ENCODE data around the gene ATP11A.

DNA sequence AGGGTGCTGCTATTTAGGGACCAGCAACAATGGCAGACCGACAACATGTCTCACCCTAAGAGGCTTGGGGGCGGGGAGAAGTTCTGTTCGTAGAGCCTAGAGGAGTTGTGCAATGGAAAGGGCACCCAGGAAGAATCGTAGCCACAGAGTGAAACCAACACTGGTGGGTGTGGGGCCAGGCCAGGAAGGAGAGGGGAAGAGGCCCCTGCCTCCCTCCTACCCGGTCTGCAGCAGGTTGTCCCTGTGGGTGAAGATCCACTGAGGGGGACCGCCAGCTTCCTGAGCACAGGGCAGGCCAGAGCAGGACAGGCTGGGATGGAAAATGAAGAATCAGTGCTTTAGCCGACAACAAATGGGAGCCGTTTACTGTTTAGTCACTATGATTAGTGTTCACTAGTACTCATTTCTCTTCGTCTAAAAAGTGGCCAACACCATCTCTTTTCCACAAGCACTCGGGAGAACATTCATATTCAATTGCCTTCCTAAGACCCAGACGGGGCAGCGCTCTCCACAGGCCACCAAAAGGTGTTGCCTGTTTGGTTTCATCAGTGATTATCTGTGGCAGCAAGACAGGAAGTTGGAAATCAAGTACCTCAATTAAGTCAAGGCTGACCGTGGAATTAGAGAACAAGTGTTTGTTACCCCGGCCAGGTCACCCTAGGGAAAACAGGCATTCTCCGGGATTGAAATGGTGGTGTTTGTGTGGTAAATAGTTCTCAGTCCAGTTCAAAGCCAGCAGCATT lies 1.1 kb upstream of the ATP11A start:
- TF ChIP-seq, protein P1, sequence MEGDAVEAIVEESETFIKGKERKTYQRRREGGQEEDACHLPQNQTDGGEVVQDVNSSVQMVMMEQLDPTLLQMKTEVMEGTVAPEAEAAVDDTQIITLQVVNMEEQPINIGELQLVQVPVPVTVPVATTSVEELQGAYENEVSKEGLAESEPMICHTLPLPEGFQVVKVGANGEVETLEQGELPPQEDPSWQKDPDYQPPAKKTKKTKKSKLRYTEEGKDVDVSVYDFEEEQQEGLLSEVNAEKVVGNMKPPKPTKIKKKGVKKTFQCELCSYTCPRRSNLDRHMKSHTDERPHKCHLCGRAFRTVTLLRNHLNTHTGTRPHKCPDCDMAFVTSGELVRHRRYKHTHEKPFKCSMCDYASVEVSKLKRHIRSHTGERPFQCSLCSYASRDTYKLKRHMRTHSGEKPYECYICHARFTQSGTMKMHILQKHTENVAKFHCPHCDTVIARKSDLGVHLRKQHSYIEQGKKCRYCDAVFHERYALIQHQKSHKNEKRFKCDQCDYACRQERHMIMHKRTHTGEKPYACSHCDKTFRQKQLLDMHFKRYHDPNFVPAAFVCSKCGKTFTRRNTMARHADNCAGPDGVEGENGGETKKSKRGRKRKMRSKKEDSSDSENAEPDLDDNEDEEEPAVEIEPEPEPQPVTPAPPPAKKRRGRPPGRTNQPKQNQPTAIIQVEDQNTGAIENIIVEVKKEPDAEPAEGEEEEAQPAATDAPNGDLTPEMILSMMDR (IDR thresholded peaks at IDR 0.05 in 2 of 3, conservative IDR thresholded peaks at IDR 0.05 in 1 of 3; ENCODE audit: borderline replicate concordance in 1 of 3, insufficient read depth in 1 of 3, low read depth in 2 of 3, low read length in 2 of 3): no peak
- no peak for TF ChIP-seq POLR2AphosphoS5 (IDR thresholded peaks at IDR 0.05; ENCODE audit: low read depth, low read length)
- no peak for TF ChIP-seq CEBPB (IDR thresholded peaks at IDR 0.05; ENCODE audit: low read depth)
- TF ChIP-seq POLR2A (IDR thresholded peaks at IDR 0.05; ENCODE audit: borderline replicate concordance, extremely low read depth, insufficient read depth, insufficient read length): no peak
- TF ChIP-seq RAD21 (IDR thresholded peaks at IDR 0.05; ENCODE audit: low read depth): no peak
- no peak for TF ChIP-seq EZH2 (IDR thresholded peaks at IDR 0.05)

Data from HCT116 (cell line).